Testis (tissue), 3 donors: ENCODE data around the gene UGT1A8. TPM values are rescaled to one million over a fixed set of nuclear protein-coding genes. Genes with fewer than 3 reads are reported as not detected.
"Not testable (repeated sequence)": the region's sequence is repeated elsewhere in the genome, so short reads cannot be mapped to it uniquely, and the experiment has no call there.

Experiments
- DNase-seq: peaks from one replicate; pipeline ENCODE4 v3.0.0-alpha.2; 2019
- H3K27ac ChIP-seq, 2 donors: fragments of 200-600 bp; sonication (generic); one replicate each; pipeline ENCODE4 v1.5.1; 2019
- H3K27me3 ChIP-seq: fragments of 200-600 bp; sonication (generic); one replicate; pipeline ENCODE4 v1.5.1; 2019
- H3K36me3 ChIP-seq: fragments of 200-600 bp; sonication (generic); one replicate; pipeline ENCODE4 v1.5.1; 2017; ENCODE audit warnings: low read depth; ENCODE audit errors: missing control alignments
- H3K4me1 ChIP-seq: fragments of 200-600 bp; sonication (generic); one replicate; pipeline ENCODE4 v1.5.1; 2019
- H3K4me3 ChIP-seq, 2 donors: fragments of 200-600 bp; sonication (generic); one replicate each; pipeline ENCODE4 v1.5.1; 2017 to 2019
- H3K9me3 ChIP-seq: fragments of 200-600 bp; sonication (generic); one replicate; pipeline ENCODE4 v1.5.1; 2017
- POLR2A ChIP-seq: fragments of 450-650 bp; IDR thresholded peaks from one replicate; pipeline ENCODE4 v1.6.1; 2017; ENCODE audit warnings: antibody characterized with exemption, mild to moderate bottlenecking, moderate library complexity
- WGBS, 2 donors: methylation state at CpG; one replicate each; pipeline ENCODE4 v1.1.5; 2018; 5-methylcytosine and 5-hydroxymethylcytosine counted together
- intact Hi-C: fragments of 100-400 bp; cut with DNase I; formaldehyde crosslinking; loops from one replicate; pipeline ENCODE4 v1.15.1; 2023; ENCODE audit warnings: low total_unique reads
- polyA plus RNA-seq: library from polyadenylated mRNA; stranded (reverse); fragments of 350-450 nt; fragmentation: Illumina TruSeq; extraction: RNeasy Lipid Tissue Mini Kit (QIAGEN cat#74804); gene quantifications from one replicate; pipeline ENCODE4 v1.2.3, GENCODE V29; 2014; ENCODE audit warnings: low read depth, low replicate concordance; ENCODE audit not compliant: insufficient read depth
- total RNA-seq, 2 donors: library from RNA; depleted of rRNA; stranded (reverse); fragments of >200 nt; gene quantifications; one replicate each; pipeline ENCODE4 v1.2.3, GENCODE V29; 2016
- TF ChIP-seq, protein P1 (sequence below), 3 experiments: fragments of 450-650 bp in 2 of 3; fragments of 200-600 bp in 1 of 3; sonication (generic) in 1 of 3; IDR thresholded peaks; one replicate each; pipeline ENCODE4 v1.5.1; 2016 to 2019; ENCODE audit warnings: antibody characterized with exemption in 3 of 3, mild to moderate bottlenecking in 2 of 3, moderate library complexity in 1 of 3

Gene UGT1A8
- total and polyA plus RNA-seq, 3 donors from 2014 or later = 0.19 TPM; not detected in 2

DNA sequence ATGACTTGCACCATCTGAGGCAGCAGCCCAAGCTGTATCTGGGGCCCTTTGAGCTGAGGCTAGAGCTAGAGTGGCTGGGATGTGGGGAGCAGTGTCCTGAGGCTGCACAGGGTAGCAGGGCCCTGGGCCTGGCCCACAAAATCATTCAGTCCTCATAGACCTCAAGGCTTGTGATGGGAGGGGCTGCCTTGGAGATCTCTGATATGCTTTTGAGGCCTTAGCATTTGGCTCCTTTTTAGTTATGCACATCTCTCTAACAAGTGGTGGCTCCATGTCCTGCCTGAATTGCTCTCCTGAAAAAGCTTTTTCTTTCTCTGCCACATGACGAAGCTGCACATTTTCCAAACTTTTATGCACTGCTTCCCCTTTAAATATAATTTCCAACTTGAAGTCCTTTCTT is 11.8 kb upstream of the UGT1A8 start:
- H3K9me3 ChIP-seq = no peaks in the 10 kb centered on the region
- H3K27ac ChIP-seq = no peak overlapping the region
- H3K4me1 ChIP-seq = no peaks in the 10 kb centered on the region
- no peak overlapping the region for H3K4me3 ChIP-seq
- DNase-seq = no peak
- no peak for TF ChIP-seq POLR2A
- TF ChIP-seq, protein P1, sequence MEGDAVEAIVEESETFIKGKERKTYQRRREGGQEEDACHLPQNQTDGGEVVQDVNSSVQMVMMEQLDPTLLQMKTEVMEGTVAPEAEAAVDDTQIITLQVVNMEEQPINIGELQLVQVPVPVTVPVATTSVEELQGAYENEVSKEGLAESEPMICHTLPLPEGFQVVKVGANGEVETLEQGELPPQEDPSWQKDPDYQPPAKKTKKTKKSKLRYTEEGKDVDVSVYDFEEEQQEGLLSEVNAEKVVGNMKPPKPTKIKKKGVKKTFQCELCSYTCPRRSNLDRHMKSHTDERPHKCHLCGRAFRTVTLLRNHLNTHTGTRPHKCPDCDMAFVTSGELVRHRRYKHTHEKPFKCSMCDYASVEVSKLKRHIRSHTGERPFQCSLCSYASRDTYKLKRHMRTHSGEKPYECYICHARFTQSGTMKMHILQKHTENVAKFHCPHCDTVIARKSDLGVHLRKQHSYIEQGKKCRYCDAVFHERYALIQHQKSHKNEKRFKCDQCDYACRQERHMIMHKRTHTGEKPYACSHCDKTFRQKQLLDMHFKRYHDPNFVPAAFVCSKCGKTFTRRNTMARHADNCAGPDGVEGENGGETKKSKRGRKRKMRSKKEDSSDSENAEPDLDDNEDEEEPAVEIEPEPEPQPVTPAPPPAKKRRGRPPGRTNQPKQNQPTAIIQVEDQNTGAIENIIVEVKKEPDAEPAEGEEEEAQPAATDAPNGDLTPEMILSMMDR (IDR thresholded peaks at IDR 0.05) = no peak
- intact Hi-C loops = no loop called here
- no peaks in the 10 kb centered on the region for H3K36me3 ChIP-seq
- no peaks in the 10 kb centered on the region for H3K27me3 ChIP-seq
- WGBS, 2 donors = 91 to 100% methylated on average over 1 of the region's 1 CpG

DNA sequence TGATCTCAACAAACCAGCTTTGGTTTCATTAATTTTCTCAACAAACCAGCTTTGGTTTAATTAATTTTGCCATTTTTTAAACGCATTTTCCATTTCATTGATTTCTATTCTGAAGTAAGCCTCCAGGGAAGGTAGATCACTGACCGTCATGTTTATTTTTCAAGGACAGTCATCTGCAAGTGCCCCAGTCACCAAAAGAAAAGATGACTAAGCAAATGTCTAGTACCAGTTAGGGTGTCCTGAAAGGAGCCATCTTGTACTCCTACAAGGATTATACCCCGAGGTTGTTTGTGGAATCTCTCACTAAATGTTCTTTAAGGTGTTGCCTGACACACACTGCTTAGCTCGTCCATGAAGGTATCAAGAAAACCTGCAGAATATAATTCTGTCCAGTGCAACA is 6.1 kb upstream of the UGT1A8 start:
- whole genome bisulfite sequencing, 2 donors = 82 to 84% methylated on average over 4 of the region's 4 CpGs
- H3K27ac ChIP-seq = no peak overlapping the region

DNA sequence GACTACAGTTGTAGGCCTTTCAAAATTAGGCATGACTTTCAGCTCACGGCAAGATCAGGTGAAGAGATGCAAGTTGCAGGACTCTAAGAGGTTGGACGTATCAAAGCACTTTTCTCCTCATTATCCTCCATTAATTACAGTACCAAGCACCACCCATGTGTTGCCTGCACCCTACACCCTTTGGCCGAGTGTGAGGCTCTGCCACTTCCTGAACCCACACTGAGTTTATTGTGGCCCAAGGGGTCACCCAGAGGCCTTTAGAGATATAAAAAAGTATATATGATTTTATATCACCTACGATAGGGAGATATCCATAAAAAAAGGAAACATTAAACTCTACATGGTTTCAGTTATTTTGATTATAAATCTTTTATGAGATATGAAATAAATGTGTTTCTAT is 2.8 kb downstream of the UGT1A8 start:
- WGBS, 2 donors = 74 to 81% methylated on average over 4 of the region's 4 CpGs

More for the DNA sequence above, 6.1 kb upstream of the UGT1A8 start:
- no peak for DNase-seq
- no peaks in the 10 kb centered on the region for H3K36me3 ChIP-seq
- H3K4me1 ChIP-seq = no peaks in the 10 kb centered on the region
- no peak overlapping the region for H3K4me3 ChIP-seq
- TF ChIP-seq POLR2A = no peak
- TF ChIP-seq, protein P1 (IDR thresholded peaks at IDR 0.05) = no peak
- intact Hi-C loops = no loop called here
- H3K27me3 ChIP-seq = no peaks in the 10 kb centered on the region
- no peaks in the 10 kb centered on the region for H3K9me3 ChIP-seq

DNA sequence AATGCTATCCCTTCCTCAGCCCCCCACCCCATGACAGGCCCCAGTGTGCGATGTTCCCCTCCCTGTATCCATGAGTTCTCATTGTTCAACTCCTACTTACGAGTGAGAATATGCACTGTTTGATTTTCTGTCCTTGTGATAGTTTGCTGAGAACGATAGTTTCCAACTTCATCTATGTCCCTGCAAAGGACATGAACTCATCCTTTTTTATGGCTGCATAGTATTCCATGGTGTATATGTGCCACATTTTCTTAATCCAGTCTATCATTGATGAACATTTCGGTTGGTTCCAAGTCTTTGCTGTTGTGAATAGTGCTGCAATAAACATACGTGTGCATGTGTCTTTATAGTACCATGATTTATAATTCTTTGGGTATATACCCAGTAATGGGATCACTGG is 4.4 kb downstream of the UGT1A8 start:
- H3K27ac ChIP-seq, DNase-seq, H3K36me3 ChIP-seq, intact Hi-C loops, H3K4me3 ChIP-seq, H3K4me1 ChIP-seq, H3K9me3 ChIP-seq, H3K27me3 ChIP-seq: not testable (repeated sequence)
- 91 to 94% methylated on average over 5 of the region's 5 CpGs for WGBS, 2 donors

More for the DNA sequence above, 2.8 kb downstream of the UGT1A8 start:
- intact Hi-C loops = no loop called here
- DNase-seq = no peak
- TF ChIP-seq POLR2A = no peak
- TF ChIP-seq, protein P1 (IDR thresholded peaks at IDR 0.05) = no peak
- H3K36me3 ChIP-seq = no peaks in the 10 kb centered on the region
- no peaks in the 10 kb centered on the region for H3K27me3 ChIP-seq
- no peaks in the 10 kb centered on the region for H3K4me1 ChIP-seq
- no peak overlapping the region for H3K27ac ChIP-seq
- H3K4me3 ChIP-seq = no peak overlapping the region
- H3K9me3 ChIP-seq = no peaks in the 10 kb centered on the region

DNA sequence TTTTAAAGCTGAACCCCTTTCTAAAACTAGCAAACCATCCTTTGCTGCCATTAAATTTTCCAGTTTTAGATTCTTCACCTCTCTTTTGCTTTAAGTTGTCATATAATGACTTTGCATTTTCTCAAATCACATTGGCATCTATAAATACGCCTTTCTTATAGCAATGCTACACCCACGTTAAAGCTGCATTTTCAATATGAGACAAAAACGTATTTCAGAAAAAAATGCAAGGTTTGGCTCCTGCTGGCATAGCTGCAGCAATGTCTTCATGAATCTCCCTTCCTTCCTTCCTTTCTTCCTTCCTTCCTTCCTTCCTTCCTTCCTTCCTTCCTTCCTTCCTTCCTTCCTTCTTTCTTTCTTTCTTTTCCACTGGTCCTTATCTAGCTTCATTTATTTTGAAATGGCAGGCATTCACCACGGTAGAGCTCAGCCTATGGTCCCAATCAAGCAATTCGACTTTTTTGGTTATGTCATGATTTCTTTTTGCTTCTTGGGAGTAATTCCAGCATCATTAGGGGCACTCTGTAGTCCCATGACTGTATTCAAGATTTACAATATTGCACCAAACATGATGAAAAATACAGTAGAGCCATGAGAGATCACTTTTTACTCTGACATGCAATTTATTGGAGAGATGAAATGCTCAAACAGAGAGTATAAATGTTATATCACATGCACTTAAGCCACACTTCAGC is 10.0 kb downstream of the UGT1A8 start:
- 67 to 73% methylated on average over 5 of the region's 5 CpGs for whole genome bisulfite sequencing, 2 donors
- Histone ChIP-seq H3K9me3 (no peaks in the 10 kb centered on the region), H3K36me3 (no peaks in the 10 kb centered on the region), H3K27ac (no peak overlapping the region), H3K4me1 (no peaks in the 10 kb centered on the region), H3K4me3 (no peak overlapping the region), H3K27me3 (no peaks in the 10 kb centered on the region)
- intact Hi-C loops = no loop called here
- no peak for TF ChIP-seq POLR2A
- TF ChIP-seq, protein P1 (IDR thresholded peaks at IDR 0.05) = no peak
- DNase-seq = no peak

DNA sequence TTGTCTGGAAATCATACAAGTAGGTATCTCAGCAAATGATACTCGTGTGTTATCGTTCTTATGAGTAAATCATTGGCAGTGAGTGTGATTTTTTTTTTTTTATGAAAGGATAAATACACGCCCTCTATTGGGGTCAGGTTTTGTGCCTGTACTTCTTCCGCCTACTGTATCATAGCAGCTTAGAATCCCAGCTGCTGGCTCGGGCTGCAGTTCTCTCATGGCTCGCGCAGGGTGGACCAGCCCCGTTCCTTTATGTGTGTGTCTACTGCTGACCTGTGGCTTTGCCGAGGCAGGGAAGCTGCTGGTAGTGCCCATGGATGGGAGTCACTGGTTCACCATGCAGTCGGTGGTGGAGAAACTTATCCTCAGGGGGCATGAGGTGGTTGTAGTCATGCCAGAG is 18.9 kb downstream of the UGT1A8 start, which contains the start of gene UGT1A10:
TSS of gene UGT1A10 (plus strand) at position 143 of the 400 bp plus-strand sequence. CDS start at position 218, 75 bp downstream.
- DNase-seq, H3K4me1 ChIP-seq, H3K36me3 ChIP-seq, H3K9me3 ChIP-seq, H3K4me3 ChIP-seq, intact Hi-C loops, H3K27me3 ChIP-seq, H3K27ac ChIP-seq: not testable (repeated sequence)
- 81 to 93% methylated on average over 9 to 10 of the region's 10 CpGs for WGBS, 2 donors
